SK-N-SH treated with all-trans-retinoic acid at 6 μM for 48 hours (cell line): ENCODE data around the gene MTUS2.

Source experiments
- ATAC-seq: fragments of 200-7000 bp; cut with Tn5 transposase; 3 replicates; pipeline ENCODE4 v1.9.1; 2020; ENCODE audit warnings: mild to moderate bottlenecking, moderate library complexity
- ARNTL ChIP-seq: fragments of 450-650 bp; formaldehyde crosslinking; IDR thresholded peaks from 2 replicates; pipeline ENCODE4 v1.5.0; 2020; ENCODE audit warnings: low read depth, mild to moderate bottlenecking, moderate library complexity, borderline replicate concordance
- BACH2 ChIP-seq: fragments of 250-450 bp; sonication (Bioruptor Pico); IDR thresholded peaks from 2 replicates; pipeline ENCODE4 v1.9.0; 2021; ENCODE audit warnings: mild to moderate bottlenecking, borderline replicate concordance
- CSDC2 ChIP-seq: fragments of 250-450 bp; sonication (Bioruptor Pico); IDR thresholded peaks from 2 replicates; pipeline ENCODE4 v1.5.0; 2020; ENCODE audit warnings: mild to moderate bottlenecking, moderate library complexity
- ESRRG ChIP-seq: fragments of 250-450 bp; sonication (Bioruptor Pico); IDR thresholded peaks from 2 replicates; pipeline ENCODE4 v1.6.1; 2021; ENCODE audit warnings: mild to moderate bottlenecking
- GLIS3 ChIP-seq: fragments of 250-450 bp; sonication (Bioruptor Pico); IDR thresholded peaks from 2 replicates; pipeline ENCODE4 v1.5.0; 2020; ENCODE audit warnings: mild to moderate bottlenecking, moderate library complexity
- ISL1 ChIP-seq: fragments of 250-450 bp; sonication (Bioruptor Pico); IDR thresholded peaks from 2 replicates; pipeline ENCODE4 v2.1.2; 2022; ENCODE audit warnings: mild to moderate bottlenecking, moderate library complexity
- OSR1 ChIP-seq: fragments of 250-450 bp; sonication (Bioruptor Pico); IDR thresholded peaks from 2 replicates; pipeline ENCODE4 v1.8.0; 2022; ENCODE audit warnings: moderate library complexity, mild to moderate bottlenecking, inconsistent platforms
- PPARA ChIP-seq: fragments of 250-450 bp; sonication (Bioruptor Pico); IDR thresholded peaks from 2 replicates; pipeline ENCODE4 v1.5.0; 2020; ENCODE audit warnings: mild to moderate bottlenecking, borderline replicate concordance
- SNAI2 ChIP-seq: fragments of 250-450 bp; sonication (Bioruptor Pico); IDR thresholded peaks from 2 replicates; pipeline ENCODE4 v1.5.0; 2020; ENCODE audit warnings: mild to moderate bottlenecking, moderate library complexity
- TCF4 ChIP-seq: fragments of 250-450 bp; sonication (Bioruptor Pico); IDR thresholded peaks from 2 replicates; pipeline ENCODE4 v1.8.0; 2021; ENCODE audit warnings: mild to moderate bottlenecking, moderate library complexity, borderline replicate concordance
- ZFP3 ChIP-seq: fragments of 250-450 bp; sonication (Bioruptor Pico); IDR thresholded peaks from 2 replicates; pipeline ENCODE4 v1.5.0; 2020; ENCODE audit warnings: mild to moderate bottlenecking, moderate library complexity
- ZFP30 ChIP-seq: fragments of 450-650 bp; formaldehyde crosslinking; IDR thresholded peaks from 2 replicates; pipeline ENCODE4 v1.5.0; 2022; ENCODE audit warnings: mild to moderate bottlenecking, moderate library complexity
- ZNF565 ChIP-seq: fragments of 450-650 bp; formaldehyde crosslinking; conservative IDR thresholded peaks from 2 replicates; pipeline ENCODE4 v1.5.0; 2020; ENCODE audit warnings: low read depth, mild to moderate bottlenecking, moderate library complexity
- ZNF70 ChIP-seq: fragments of 450-650 bp; formaldehyde crosslinking; IDR thresholded peaks from 2 replicates; pipeline ENCODE4 v1.5.0; 2020; ENCODE audit warnings: mild to moderate bottlenecking, moderate library complexity
- ZNF8 ChIP-seq: fragments of 450-650 bp; formaldehyde crosslinking; IDR thresholded peaks from 2 replicates; pipeline ENCODE4 v1.5.0; 2020; ENCODE audit warnings: mild to moderate bottlenecking, moderate library complexity
- TF ChIP-seq, protein P1 (sequence below): fragments of 250-450 bp; sonication (Bioruptor Pico); IDR thresholded peaks from 2 replicates; pipeline ENCODE4 v1.5.1; 2021; ENCODE audit warnings: mild to moderate bottlenecking, moderate library complexity
- TF ChIP-seq, protein P2 (sequence below): fragments of 250-450 bp; sonication (Bioruptor Pico); IDR thresholded peaks from 2 replicates; pipeline ENCODE4 v1.5.0; 2020; ENCODE audit warnings: mild to moderate bottlenecking, moderate library complexity
- TF ChIP-seq, protein P3 (sequence below): fragments of 250-450 bp; sonication (Bioruptor Pico); IDR thresholded peaks from 2 replicates; pipeline ENCODE4 v1.8.0; 2020; ENCODE audit warnings: mild to moderate bottlenecking, moderate library complexity, borderline replicate concordance
- TF ChIP-seq, protein P4 (sequence below): fragments of 250-450 bp; sonication (Bioruptor Pico); IDR thresholded peaks from 2 replicates; pipeline ENCODE4 v1.8.0; 2021; ENCODE audit warnings: low read depth, mild to moderate bottlenecking, moderate library complexity, borderline replicate concordance
- TF ChIP-seq, protein P5 (sequence below): fragments of 250-450 bp; sonication (Bioruptor Pico); IDR thresholded peaks from 2 replicates; pipeline ENCODE4 v1.5.1; 2020; ENCODE audit warnings: low read depth, mild to moderate bottlenecking, moderate library complexity

Gene MTUS2

DNA sequence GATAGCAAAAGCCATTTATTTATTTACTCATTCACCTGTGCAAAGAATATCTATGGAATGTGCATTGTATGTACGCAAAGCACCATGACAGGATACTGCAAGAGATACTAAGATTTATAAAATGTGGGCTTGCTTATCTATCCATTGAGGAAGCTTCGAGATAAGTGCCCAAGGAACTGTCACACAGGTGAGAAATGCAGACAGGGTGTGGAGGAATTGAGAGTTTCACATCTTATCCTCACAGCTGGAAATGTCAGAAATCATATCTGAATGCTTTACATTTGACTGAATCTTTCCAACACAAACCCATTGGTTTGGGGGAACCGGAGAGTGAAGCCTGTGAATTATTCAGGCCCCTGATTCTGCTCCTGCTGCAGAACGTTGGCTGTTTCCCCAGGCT, 662.4 kb downstream of the MTUS2 start:
- ATAC-seq: no peak
- TF ChIP-seq, protein P1, sequence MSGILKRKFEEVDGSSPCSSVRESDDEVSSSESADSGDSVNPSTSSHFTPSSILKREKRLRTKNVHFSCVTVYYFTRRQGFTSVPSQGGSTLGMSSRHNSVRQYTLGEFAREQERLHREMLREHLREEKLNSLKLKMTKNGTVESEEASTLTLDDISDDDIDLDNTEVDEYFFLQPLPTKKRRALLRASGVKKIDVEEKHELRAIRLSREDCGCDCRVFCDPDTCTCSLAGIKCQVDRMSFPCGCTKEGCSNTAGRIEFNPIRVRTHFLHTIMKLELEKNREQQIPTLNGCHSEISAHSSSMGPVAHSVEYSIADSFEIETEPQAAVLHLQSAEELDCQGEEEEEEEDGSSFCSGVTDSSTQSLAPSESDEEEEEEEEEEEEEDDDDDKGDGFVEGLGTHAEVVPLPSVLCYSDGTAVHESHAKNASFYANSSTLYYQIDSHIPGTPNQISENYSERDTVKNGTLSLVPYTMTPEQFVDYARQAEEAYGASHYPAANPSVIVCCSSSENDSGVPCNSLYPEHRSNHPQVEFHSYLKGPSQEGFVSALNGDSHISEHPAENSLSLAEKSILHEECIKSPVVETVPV (CRISPR knock-in tag): no peak
- TF ChIP-seq OSR1 (CRISPR knock-in tag): no peak
- TF ChIP-seq TCF4 (CRISPR knock-in tag): no peak
- TF ChIP-seq ZNF565 (CRISPR knock-in tag): no peak
- no peak for TF ChIP-seq GLIS3 (CRISPR knock-in tag)
- TF ChIP-seq ZFP30: no peak
- TF ChIP-seq, protein P2, sequence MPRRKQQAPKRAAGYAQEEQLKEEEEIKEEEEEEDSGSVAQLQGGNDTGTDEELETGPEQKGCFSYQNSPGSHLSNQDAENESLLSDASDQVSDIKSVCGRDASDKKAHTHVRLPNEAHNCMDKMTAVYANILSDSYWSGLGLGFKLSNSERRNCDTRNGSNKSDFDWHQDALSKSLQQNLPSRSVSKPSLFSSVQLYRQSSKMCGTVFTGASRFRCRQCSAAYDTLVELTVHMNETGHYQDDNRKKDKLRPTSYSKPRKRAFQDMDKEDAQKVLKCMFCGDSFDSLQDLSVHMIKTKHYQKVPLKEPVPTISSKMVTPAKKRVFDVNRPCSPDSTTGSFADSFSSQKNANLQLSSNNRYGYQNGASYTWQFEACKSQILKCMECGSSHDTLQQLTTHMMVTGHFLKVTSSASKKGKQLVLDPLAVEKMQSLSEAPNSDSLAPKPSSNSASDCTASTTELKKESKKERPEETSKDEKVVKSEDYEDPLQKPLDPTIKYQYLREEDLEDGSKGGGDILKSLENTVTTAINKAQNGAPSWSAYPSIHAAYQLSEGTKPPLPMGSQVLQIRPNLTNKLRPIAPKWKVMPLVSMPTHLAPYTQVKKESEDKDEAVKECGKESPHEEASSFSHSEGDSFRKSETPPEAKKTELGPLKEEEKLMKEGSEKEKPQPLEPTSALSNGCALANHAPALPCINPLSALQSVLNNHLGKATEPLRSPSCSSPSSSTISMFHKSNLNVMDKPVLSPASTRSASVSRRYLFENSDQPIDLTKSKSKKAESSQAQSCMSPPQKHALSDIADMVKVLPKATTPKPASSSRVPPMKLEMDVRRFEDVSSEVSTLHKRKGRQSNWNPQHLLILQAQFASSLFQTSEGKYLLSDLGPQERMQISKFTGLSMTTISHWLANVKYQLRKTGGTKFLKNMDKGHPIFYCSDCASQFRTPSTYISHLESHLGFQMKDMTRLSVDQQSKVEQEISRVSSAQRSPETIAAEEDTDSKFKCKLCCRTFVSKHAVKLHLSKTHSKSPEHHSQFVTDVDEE (CRISPR knock-in tag): no peak
- no peak for TF ChIP-seq CSDC2 (CRISPR knock-in tag)
- TF ChIP-seq, protein P3, sequence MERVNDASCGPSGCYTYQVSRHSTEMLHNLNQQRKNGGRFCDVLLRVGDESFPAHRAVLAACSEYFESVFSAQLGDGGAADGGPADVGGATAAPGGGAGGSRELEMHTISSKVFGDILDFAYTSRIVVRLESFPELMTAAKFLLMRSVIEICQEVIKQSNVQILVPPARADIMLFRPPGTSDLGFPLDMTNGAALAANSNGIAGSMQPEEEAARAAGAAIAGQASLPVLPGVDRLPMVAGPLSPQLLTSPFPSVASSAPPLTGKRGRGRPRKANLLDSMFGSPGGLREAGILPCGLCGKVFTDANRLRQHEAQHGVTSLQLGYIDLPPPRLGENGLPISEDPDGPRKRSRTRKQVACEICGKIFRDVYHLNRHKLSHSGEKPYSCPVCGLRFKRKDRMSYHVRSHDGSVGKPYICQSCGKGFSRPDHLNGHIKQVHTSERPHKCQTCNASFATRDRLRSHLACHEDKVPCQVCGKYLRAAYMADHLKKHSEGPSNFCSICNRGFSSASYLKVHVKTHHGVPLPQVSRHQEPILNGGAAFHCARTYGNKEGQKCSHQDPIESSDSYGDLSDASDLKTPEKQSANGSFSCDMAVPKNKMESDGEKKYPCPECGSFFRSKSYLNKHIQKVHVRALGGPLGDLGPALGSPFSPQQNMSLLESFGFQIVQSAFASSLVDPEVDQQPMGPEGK (CRISPR knock-in tag): no peak
- TF ChIP-seq, protein P4, sequence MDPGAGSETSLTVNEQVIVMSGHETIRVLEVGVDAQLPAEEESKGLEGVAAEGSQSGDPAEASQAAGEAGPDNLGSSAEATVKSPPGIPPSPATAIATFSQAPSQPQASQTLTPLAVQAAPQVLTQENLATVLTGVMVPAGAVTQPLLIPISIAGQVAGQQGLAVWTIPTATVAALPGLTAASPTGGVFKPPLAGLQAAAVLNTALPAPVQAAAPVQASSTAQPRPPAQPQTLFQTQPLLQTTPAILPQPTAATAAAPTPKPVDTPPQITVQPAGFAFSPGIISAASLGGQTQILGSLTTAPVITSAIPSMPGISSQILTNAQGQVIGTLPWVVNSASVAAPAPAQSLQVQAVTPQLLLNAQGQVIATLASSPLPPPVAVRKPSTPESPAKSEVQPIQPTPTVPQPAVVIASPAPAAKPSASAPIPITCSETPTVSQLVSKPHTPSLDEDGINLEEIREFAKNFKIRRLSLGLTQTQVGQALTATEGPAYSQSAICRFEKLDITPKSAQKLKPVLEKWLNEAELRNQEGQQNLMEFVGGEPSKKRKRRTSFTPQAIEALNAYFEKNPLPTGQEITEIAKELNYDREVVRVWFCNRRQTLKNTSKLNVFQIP: no peak
- TF ChIP-seq ISL1 (CRISPR knock-in tag): no peak
- TF ChIP-seq ARNTL: no peak
- no peak for TF ChIP-seq SNAI2 (CRISPR knock-in tag)
- TF ChIP-seq ZNF8 (CRISPR knock-in tag): no peak
- TF ChIP-seq ZFP3: no peak

DNA sequence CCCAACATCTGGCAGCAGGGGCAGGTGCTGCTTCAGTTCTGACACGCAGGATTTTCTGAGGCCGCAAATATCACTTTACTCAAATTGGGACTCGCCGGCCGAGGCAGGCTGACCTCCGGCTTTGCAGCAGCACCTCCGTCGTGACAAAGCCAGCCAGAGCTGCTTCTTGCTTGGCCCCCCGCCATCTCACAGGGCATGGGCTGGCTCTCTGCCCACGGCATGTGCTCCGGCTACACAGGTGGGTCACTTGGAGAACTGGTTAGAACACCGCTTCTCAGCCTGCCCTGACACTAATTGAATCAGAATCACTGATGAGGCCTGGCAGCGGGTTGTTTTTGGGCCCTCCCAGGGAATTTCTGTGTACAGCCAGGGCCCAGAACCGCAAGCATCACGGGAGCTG, 663.1 kb downstream of the MTUS2 start:
- TF ChIP-seq ESRRG (CRISPR knock-in tag) (no peak), ZNF70 (no peak), GLIS3 (CRISPR knock-in tag) (no peak), TCF4 (CRISPR knock-in tag) (no peak), PPARA (CRISPR knock-in tag) (no peak), BACH2 (CRISPR knock-in tag) (no peak), SNAI2 (CRISPR knock-in tag) (no peak), ZFP3 (no peak), ISL1 (CRISPR knock-in tag) (no peak), ZNF565 (CRISPR knock-in tag) (no peak), CSDC2 (CRISPR knock-in tag) (no peak), ARNTL (no peak), ZFP30 (no peak)
- TF ChIP-seq, protein P1 (CRISPR knock-in tag): no peak
- TF ChIP-seq, protein P5, sequence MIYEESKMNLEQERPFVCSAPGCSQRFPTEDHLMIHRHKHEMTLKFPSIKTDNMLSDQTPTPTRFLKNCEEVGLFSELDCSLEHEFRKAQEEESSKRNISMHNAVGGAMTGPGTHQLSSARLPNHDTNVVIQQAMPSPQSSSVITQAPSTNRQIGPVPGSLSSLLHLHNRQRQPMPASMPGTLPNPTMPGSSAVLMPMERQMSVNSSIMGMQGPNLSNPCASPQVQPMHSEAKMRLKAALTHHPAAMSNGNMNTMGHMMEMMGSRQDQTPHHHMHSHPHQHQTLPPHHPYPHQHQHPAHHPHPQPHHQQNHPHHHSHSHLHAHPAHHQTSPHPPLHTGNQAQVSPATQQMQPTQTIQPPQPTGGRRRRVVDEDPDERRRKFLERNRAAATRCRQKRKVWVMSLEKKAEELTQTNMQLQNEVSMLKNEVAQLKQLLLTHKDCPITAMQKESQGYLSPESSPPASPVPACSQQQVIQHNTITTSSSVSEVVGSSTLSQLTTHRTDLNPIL (CRISPR knock-in tag): no peak
- TF ChIP-seq, protein P4: no peak
- TF ChIP-seq, protein P3 (CRISPR knock-in tag): no peak
- TF ChIP-seq, protein P2 (CRISPR knock-in tag): no peak
- TF ChIP-seq, all 23 proteins: peak for 0
- ATAC-seq: no peak
